Epithelial cell of esophagus (primary cell): ENCODE data around the gene SMAD5.
A peak's percentile ranks its signal among the peaks of the same experiment; 100 is the strongest.

ENCODE experiments used
- DNase-seq: peaks from one replicate; pipeline ENCODE4 v3.0.0; 2010; ENCODE audit warnings: low read depth
- H3K4me3 ChIP-seq: 2 replicates; pipeline ENCODE4 v1.5.1; 2011; ENCODE audit warnings: mild to moderate bottlenecking, low read length, control low read depth
- CTCF ChIP-seq: IDR thresholded peaks from 2 replicates; pipeline ENCODE4 v1.5.1; 2011; ENCODE audit warnings: low read depth, mild to moderate bottlenecking, low read length, control low read depth, inconsistent platforms; ENCODE audit not compliant: insufficient read depth; ENCODE audit errors: missing control alignments

Gene SMAD5

GRCh38 chr5:136164226-136164625 is 31.6 kb downstream of the SMAD5 start:
- no peak overlapping the region for H3K4me3 ChIP-seq
- TF ChIP-seq CTCF = no peak
- DNase-seq = no peak

- no peak overlapping the region for H3K4me3 ChIP-seq
- DNase-seq = no peak
- no peak for TF ChIP-seq CTCF
Measured at GRCh38 chr5:136166909-136167308, 34.3 kb downstream of the SMAD5 start.

GRCh38 chr5:136169218-136169617 is 36.6 kb downstream of the SMAD5 start:
- no peak overlapping the region for H3K4me3 ChIP-seq
- no peak for DNase-seq
- no peak for TF ChIP-seq CTCF

GRCh38 chr5:136174021-136174659 is 41.5 kb downstream of the SMAD5 start:
- no peak overlapping the region for H3K4me3 ChIP-seq
- peak; percentile 77 for TF ChIP-seq CTCF
- DNase-seq = peak; percentile 72

- no peak for TF ChIP-seq CTCF
- H3K4me3 ChIP-seq = no peak overlapping the region
- DNase-seq = peak; percentile 60
Measured at GRCh38 chr5:136182618-136183017, 50.0 kb downstream of the SMAD5 start.

GRCh38 chr5:136185974-136186665 is 53.5 kb downstream of the SMAD5 start:
- no peak for TF ChIP-seq CTCF
- DNase-seq = no peak
- no peak overlapping the region for H3K4me3 ChIP-seq

- DNase-seq = no peak
- TF ChIP-seq CTCF = no peak
Measured at GRCh38 chr5:136186796-136187195, 54.2 kb downstream of the SMAD5 start.

More at GRCh38 chr5:136186796-136187195, 54.2 kb downstream of the SMAD5 start:
- no peak overlapping the region for H3K4me3 ChIP-seq
